ENCODE data around the gene HENMT1. TPM values are rescaled to one million over a fixed set of nuclear protein-coding genes. Genes with fewer than 3 reads are reported as not detected.
A peak's percentile ranks its signal among the peaks of the same experiment; 100 is the strongest.
"Not testable (repeated sequence)": the region's sequence is repeated elsewhere in the genome, so short reads cannot be mapped to it uniquely, and the experiment has no call there.

The HENMT1 gene
- total and polyA plus RNA-seq, 4 donors, result 3.0 to 6.0 (median 3.6) TPM

DNA sequence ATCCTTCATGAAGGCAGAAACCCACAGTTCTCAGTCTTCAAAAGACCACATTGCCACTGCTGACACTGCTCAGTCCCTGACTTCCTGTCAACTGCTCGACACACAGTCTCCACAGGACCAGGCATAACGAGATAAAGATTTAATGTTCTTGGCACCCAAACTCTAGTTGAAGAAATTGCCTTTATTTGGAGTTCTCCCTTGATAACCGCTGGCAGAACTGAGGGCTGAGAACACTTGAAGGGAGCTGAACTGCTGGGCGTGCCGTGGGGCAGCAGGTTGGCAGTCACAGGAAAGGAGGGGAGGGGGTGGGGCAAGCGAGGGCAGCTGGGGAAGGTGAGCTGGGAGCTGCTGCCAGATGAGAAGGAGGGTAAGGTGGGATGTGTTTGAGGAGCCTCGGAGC lies 15.9 kb downstream of the HENMT1 start:
- ATAC-seq (ENCODE audit: low FRiP score) (no peak), DNase-seq (no peak)
- Histone ChIP-seq H3K4me3 (ENCODE audit: low read length in 2 of 2) (no peak overlapping the region), H3K27ac (ENCODE audit: low read depth in 1 of 2, low read length in 2 of 2) (no peak overlapping the region), H3K27me3 (ENCODE audit: control insufficient read depth in 1 of 2, insufficient read depth in 2 of 2, low read length in 1 of 2) (no peaks in the 10 kb centered on the region), H3K9me3 (ENCODE audit: control insufficient read depth, low read length) (no peaks in the 10 kb centered on the region), H3K4me1 (ENCODE audit: control insufficient read depth in 1 of 2, insufficient read depth in 2 of 2, low read length in 2 of 2) (no peaks in the 10 kb centered on the region), H3K36me3 (ENCODE audit: control insufficient read depth in 1 of 2, insufficient read depth in 2 of 2, low read length in 1 of 2) (peaks cover 0 to 3% of the 10 kb centered on the region in 2 donors)
- WGBS, 2 donors, result 2 to 3% methylated on average over 7 of the region's 7 CpGs
- intact Hi-C loops (cut with DNase I), result loop anchor here in 1 of 2 donors (5.0 kb wide), 1 partner anchor 88 kb away; no protein-coding TSS in a partner anchor

DNA sequence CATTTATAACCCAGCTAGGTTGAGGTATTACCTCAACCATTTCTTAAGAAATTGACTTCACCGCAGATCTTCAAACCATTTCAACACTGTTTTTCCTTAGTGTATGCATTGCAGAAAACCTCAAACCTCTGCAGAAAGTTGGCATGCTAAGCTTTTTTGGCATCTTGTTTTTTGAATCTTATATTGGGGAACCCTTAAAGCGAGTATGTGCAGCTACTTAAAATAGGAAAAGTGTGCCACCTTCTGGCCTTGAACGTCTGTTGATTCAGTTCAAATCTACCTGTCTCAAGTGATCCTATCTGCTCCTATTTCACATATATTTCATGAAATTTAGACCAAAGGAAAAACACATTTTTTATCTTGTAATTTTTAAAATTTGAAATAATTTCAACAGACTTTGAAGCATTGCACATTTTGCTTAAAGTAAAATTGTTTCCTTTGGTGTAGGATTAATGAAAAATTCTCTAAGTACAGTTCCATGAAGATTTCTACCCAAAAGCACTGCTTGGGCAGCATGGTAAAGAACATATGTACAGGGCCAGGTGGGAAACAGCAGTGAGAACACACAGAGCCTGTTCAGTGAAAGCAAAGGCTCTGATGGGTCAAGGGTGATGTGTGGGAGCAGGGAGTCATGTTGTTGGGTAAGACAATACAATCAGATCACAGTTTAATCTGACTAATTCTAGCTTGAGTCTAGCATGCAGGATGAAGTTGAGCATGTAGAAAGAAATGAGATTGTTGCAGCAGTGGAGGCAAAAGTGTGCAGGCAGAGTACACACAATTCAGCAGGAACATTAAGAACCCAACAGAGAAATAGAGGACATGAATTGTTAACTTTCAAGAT lies 17.2 kb downstream of the HENMT1 start:
- H3K4me1 ChIP-seq (ENCODE audit: control insufficient read depth in 1 of 2, insufficient read depth in 2 of 2, low read length in 2 of 2), result no peaks in the 10 kb centered on the region
- H3K27me3 ChIP-seq (ENCODE audit: control insufficient read depth in 1 of 2, insufficient read depth in 2 of 2, low read length in 1 of 2), result no peaks in the 10 kb centered on the region
- H3K27ac ChIP-seq (ENCODE audit: low read depth in 1 of 2, low read length in 2 of 2), result no peak overlapping the region
- no peaks in the 10 kb centered on the region for H3K9me3 ChIP-seq (ENCODE audit: control insufficient read depth, low read length)
- peak; percentile 77 for ATAC-seq (ENCODE audit: low FRiP score)
- WGBS, 2 donors, result 19 to 20% methylated on average over 3 of the region's 3 CpGs
- no peak for DNase-seq
- H3K4me3 ChIP-seq (ENCODE audit: low read length in 2 of 2), result no peak overlapping the region
- H3K36me3 ChIP-seq (ENCODE audit: control insufficient read depth in 1 of 2, insufficient read depth in 2 of 2, low read length in 1 of 2), result no peaks in the 10 kb centered on the region
- intact Hi-C loops (cut with DNase I), result loop anchor here (2.0 to 5.0 kb wide), 2 partner anchors 86 to 131 kb away; no protein-coding TSS in a partner anchor

DNA sequence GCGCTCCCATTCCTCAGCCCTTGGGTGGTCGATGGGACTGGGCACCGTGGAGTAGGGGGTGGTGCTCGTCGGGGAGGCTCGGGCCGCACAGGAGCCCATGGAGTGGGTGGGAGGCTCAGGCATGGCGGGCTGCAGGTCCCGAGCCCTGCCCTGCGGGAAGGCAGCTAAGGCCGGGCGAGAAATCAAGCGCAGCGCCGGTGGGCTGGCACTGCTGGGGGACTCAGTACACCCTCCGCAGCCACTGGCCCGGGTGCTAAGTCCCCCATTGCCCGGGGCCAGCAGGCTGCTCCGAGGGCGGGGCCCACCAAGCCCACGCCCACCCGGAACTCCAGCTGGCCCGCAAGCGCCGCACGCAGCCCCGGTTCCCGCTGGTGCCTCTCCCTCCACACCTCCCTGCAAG lies 20.0 kb downstream of the HENMT1 start:
- H3K4me1 ChIP-seq (ENCODE audit: control insufficient read depth in 1 of 2, insufficient read depth in 2 of 2, low read length in 2 of 2); DNase-seq; H3K27ac ChIP-seq (ENCODE audit: low read depth in 1 of 2, low read length in 2 of 2); H3K36me3 ChIP-seq (ENCODE audit: control insufficient read depth in 1 of 2, insufficient read depth in 2 of 2, low read length in 1 of 2); ATAC-seq (ENCODE audit: low FRiP score); H3K9me3 ChIP-seq (ENCODE audit: control insufficient read depth, low read length); H3K4me3 ChIP-seq (ENCODE audit: low read length in 2 of 2); H3K27me3 ChIP-seq (ENCODE audit: control insufficient read depth in 1 of 2, insufficient read depth in 2 of 2, low read length in 1 of 2): not testable (repeated sequence)
- WGBS, 2 donors, result 95 to 97% methylated on average over 21 to 28 of the region's 28 CpGs
- intact Hi-C loops (cut with DNase I), result loop anchor here in 1 of 2 donors (5.0 kb wide), 1 partner anchor 84 kb away; no protein-coding TSS in a partner anchor

DNA sequence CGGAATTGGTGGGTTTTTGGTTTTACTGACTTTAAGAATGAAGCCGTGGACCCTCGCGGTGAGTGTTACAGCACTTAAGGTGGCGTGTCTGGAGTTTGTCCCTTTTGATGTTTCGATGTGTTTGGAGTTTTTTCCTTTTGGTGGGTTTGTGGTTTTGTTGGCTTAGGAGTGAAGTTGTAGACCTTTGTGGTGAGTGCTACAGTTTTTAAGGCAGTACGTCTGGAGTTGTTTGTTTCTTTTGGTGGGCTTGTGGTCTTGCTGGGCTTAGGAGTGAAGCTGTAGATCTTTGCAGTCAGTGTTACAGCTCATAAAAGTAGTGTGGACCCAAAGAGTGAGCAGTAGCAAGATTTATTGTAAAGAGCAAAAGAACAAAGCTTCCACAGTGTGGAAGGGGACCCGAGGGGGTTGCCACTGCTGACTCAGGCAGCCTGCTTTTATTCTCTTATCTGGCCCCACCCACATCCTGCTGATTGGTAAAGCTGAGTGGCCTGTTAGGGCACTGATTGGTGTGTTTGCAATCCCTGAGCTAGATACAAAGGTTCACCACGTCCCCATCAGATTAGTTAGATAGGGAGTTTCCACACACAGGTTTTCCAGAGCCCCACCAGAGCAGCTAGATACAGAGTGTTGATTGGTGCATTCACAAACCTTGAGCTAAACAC lies 20.9 kb downstream of the HENMT1 start:
- Histone ChIP-seq H3K4me3 (ENCODE audit: low read length in 2 of 2) (no peak overlapping the region), H3K27me3 (ENCODE audit: control insufficient read depth in 1 of 2, insufficient read depth in 2 of 2, low read length in 1 of 2) (no peaks in the 10 kb centered on the region), H3K27ac (ENCODE audit: low read depth in 1 of 2, low read length in 2 of 2) (no peak overlapping the region), H3K36me3 (ENCODE audit: control insufficient read depth in 1 of 2, insufficient read depth in 2 of 2, low read length in 1 of 2) (peaks cover 0 to 3% of the 10 kb centered on the region in 2 donors), H3K9me3 (ENCODE audit: control insufficient read depth, low read length) (no peaks in the 10 kb centered on the region), H3K4me1 (ENCODE audit: control insufficient read depth in 1 of 2, insufficient read depth in 2 of 2, low read length in 2 of 2) (no peaks in the 10 kb centered on the region)
- no peak for DNase-seq
- intact Hi-C loops (cut with DNase I), result loop anchor here in 1 of 2 donors (5.0 kb wide), 1 partner anchor 83 kb away; no protein-coding TSS in a partner anchor
- no peak for ATAC-seq (ENCODE audit: low FRiP score)
- 87% methylated on average over 9 of the region's 9 CpGs for WGBS, 2 donors

DNA sequence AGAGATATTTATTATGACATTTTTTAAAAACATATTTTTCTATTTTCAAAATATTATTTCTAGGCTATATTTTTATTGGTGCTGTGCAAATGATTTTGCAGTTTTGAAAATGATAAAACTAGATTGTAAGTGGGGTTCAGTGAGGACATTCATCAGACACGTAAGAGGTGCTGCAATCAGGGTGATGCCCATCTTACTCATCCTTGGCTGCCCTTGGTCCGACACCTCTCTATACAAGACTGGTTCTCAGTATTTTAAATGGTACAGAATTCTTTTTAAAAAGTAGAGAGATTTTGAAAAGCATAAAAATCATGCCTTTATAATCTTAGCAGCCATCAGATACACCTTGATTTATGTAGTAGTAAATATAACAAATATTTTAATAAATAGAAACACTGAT lies 24.0 kb downstream of the HENMT1 start:
- H3K4me3 ChIP-seq (ENCODE audit: low read length in 2 of 2), result no peak overlapping the region
- H3K27me3 ChIP-seq (ENCODE audit: control insufficient read depth in 1 of 2, insufficient read depth in 2 of 2, low read length in 1 of 2), result no peaks in the 10 kb centered on the region
- H3K36me3 ChIP-seq (ENCODE audit: control insufficient read depth in 1 of 2, insufficient read depth in 2 of 2, low read length in 1 of 2), result peaks cover 0 to 7% of the 10 kb centered on the region in 2 donors
- ATAC-seq (ENCODE audit: low FRiP score), result no peak
- H3K4me1 ChIP-seq (ENCODE audit: control insufficient read depth in 1 of 2, insufficient read depth in 2 of 2, low read length in 2 of 2), result no peaks in the 10 kb centered on the region
- DNase-seq, result no peak
- intact Hi-C loops (cut with DNase I), result no loop called here
- no peak overlapping the region for H3K27ac ChIP-seq (ENCODE audit: low read depth in 1 of 2, low read length in 2 of 2)
- H3K9me3 ChIP-seq (ENCODE audit: control insufficient read depth, low read length), result no peaks in the 10 kb centered on the region
- WGBS, 2 donors, result 96 to 97% methylated on average over 2 of the region's 2 CpGs

DNA sequence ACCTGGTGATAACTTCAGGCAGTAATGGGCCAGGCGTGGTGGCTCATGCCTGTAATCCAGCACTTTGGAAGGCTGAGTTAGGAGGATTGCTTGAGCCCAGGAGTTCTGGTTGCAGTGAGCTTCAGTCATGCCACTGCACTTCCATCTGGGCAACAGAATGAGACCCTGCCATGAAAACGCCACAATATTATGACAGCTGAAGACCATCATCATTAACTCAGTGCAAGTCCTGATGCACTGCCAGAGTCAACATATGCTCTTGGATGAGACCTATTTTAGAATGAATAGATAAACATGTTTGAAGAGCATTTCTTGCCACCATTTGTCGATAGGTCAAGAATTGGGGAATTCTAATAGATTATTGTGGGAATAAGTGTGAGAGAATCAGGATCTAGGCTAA lies 26.4 kb downstream of the HENMT1 start:
- Histone ChIP-seq H3K27ac (ENCODE audit: low read depth in 1 of 2, low read length in 2 of 2) (no peak overlapping the region), H3K27me3 (ENCODE audit: control insufficient read depth in 1 of 2, insufficient read depth in 2 of 2, low read length in 1 of 2) (no peaks in the 10 kb centered on the region), H3K9me3 (ENCODE audit: control insufficient read depth, low read length) (no peaks in the 10 kb centered on the region), H3K4me3 (ENCODE audit: low read length in 2 of 2) (no peak overlapping the region), H3K4me1 (ENCODE audit: control insufficient read depth in 1 of 2, insufficient read depth in 2 of 2, low read length in 2 of 2) (no peaks in the 10 kb centered on the region), H3K36me3 (ENCODE audit: control insufficient read depth in 1 of 2, insufficient read depth in 2 of 2, low read length in 1 of 2) (peaks cover 2 to 7% of the 10 kb centered on the region in 2 donors)
- 76 to 87% methylated on average over 3 of the region's 3 CpGs for WGBS, 2 donors
- DNase-seq (no peak), ATAC-seq (ENCODE audit: low FRiP score) (no peak)
- intact Hi-C loops (cut with DNase I), result no loop called here

DNA sequence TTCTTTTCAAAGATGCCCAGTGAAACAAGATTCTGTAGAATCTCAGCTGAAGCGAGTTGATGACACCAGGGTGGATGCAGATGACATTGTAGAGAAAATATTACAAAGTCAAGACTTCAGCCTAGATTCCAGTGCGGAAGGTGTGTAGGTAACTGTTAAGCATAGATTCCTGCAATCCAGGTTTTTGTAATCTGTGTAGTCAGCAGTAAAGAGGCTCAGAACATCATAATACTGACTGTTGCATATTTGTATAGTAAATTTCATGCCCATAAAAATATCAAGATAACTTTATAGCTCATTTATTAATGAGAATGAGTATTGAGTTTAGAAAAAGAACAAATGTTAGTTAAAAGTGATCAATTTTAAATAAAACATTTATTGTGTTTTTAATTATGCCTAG lies 32.2 kb downstream of the HENMT1 start:
- no peak for DNase-seq

DNA sequence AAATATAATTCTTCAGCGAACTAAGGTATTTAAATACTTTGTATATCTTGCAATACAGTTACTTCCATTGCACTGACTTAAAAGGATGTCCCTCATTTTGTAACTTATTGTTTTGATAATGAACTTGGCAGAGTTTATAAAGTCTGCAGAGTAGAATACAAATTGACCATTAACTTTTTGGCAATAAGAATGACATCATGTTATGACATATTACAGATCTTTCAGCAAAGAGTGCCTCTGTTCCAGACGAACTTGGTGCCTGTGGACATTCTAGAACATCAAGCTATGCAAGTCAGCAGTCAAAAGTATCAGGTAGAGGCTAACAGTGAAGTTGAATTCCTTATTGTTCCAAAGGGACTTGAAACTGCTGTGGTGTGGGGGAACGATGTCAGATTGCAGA lies 32.9 kb downstream of the HENMT1 start:
- ATAC-seq (ENCODE audit: low FRiP score) (no peak), DNase-seq (no peak)
- Histone ChIP-seq H3K4me3 (ENCODE audit: low read length in 2 of 2) (no peak overlapping the region), H3K9me3 (ENCODE audit: control insufficient read depth, low read length) (no peaks in the 10 kb centered on the region), H3K36me3 (ENCODE audit: control insufficient read depth in 1 of 2, insufficient read depth in 2 of 2, low read length in 1 of 2) (peaks cover 0 to 4% of the 10 kb centered on the region in 2 donors), H3K27me3 (ENCODE audit: control insufficient read depth in 1 of 2, insufficient read depth in 2 of 2, low read length in 1 of 2) (no peaks in the 10 kb centered on the region), H3K4me1 (ENCODE audit: control insufficient read depth in 1 of 2, insufficient read depth in 2 of 2, low read length in 2 of 2) (no peaks in the 10 kb centered on the region), H3K27ac (ENCODE audit: low read depth in 1 of 2, low read length in 2 of 2) (no peak overlapping the region)
- WGBS, 2 donors, result 72 to 73% methylated on average over 3 of the region's 3 CpGs
- intact Hi-C loops (cut with DNase I), result no loop called here

More for the DNA sequence above, 32.2 kb downstream of the HENMT1 start:
- Histone ChIP-seq H3K27me3 (ENCODE audit: control insufficient read depth in 1 of 2, insufficient read depth in 2 of 2, low read length in 1 of 2) (no peaks in the 10 kb centered on the region), H3K4me3 (ENCODE audit: low read length in 2 of 2) (no peak overlapping the region), H3K27ac (ENCODE audit: low read depth in 1 of 2, low read length in 2 of 2) (no peak overlapping the region), H3K9me3 (ENCODE audit: control insufficient read depth, low read length) (no peaks in the 10 kb centered on the region), H3K4me1 (ENCODE audit: control insufficient read depth in 1 of 2, insufficient read depth in 2 of 2, low read length in 2 of 2) (no peaks in the 10 kb centered on the region), H3K36me3 (ENCODE audit: control insufficient read depth in 1 of 2, insufficient read depth in 2 of 2, low read length in 1 of 2) (peaks cover 0 to 4% of the 10 kb centered on the region in 2 donors)
- ATAC-seq (ENCODE audit: low FRiP score), result no peak
- intact Hi-C loops (cut with DNase I), result no loop called here
- 97 to 99% methylated on average over 2 of the region's 2 CpGs for whole genome bisulfite sequencing, 2 donors
